HepG2 (cell line): ENCODE measurements around the gene MGLL. TPM values are rescaled to one million over a fixed set of nuclear protein-coding genes. Genes with fewer than 3 reads are reported as not detected.

Experiments
- ATAC-seq: fragments of 200-7000 bp; cut with Tn5 transposase; 3 replicates; pipeline ENCODE4 v1.9.1; 2020; ENCODE audit warnings: mild to moderate bottlenecking, moderate library complexity
- BruUV-seq: library from RNA; stranded (reverse); fragments of 400-500 nt; replicated peaks from 2 replicates; lab custom pipeline; 2021; lab: Mats Ljungman, UMichigan
- CTCF ChIA-PET: fragments of 300-600 bp; formaldehyde crosslinking; extraction: SDS; loops from one replicate; lab custom pipeline; 2021; ENCODE audit warnings: low total read pairs, inconsistent platforms, low intra/inter-chr PET ratio; lab: Yijun Ruan, JAX
- POLR2A ChIA-PET: fragments of 350-600 bp; sonication (Branson Sonifier 250); formaldehyde crosslinking; loops from one replicate; lab custom pipeline; 2020; ENCODE audit warnings: antibody characterized with exemption, inconsistent platforms; lab: Yijun Ruan, JAX
- DNase-seq: peaks from one replicate; pipeline ENCODE4 v3.0.0-alpha.2; 2015; ENCODE audit warnings: low spot score
- FAIRE-seq: peaks from 3 replicates; lab custom pipeline; 2011; peaks lifted over from hg19 to GRCh38; lab: Jason Lieb, UNC
- H2AFZ ChIP-seq: one replicate; pipeline ENCODE4 v1.6.1; 2011; ENCODE audit warnings: low read length, inconsistent platforms
- H3K27ac ChIP-seq: fragments of 300-600 bp; 3 replicates; pipeline ENCODE4 v1.8.0; 2011; ENCODE audit warnings: mixed run types, mild to moderate bottlenecking, mixed read lengths, low read length, inconsistent platforms; ENCODE audit not compliant: insufficient read depth; ENCODE audit errors: extremely low read length
- H3K27me3 ChIP-seq, 2 experiments: fragments of 200-600 bp in 1 of 2; 2 replicates in 1 of 2; 3 replicates in 1 of 2; pipeline versions ENCODE4 v1.6.0 to v1.8.0; 2011; ENCODE audit warnings: low read length in 2 of 2, mild to moderate bottlenecking in 2 of 2, moderate library complexity in 2 of 2, inconsistent platforms in 1 of 2; ENCODE audit not compliant: insufficient read depth in 2 of 2, control insufficient read depth in 1 of 2
- H3K36me3 ChIP-seq, 2 experiments: fragments of 200-600 bp in 1 of 2; replicated peaks in 1 of 2; 2 replicates in 1 of 2; 3 replicates in 1 of 2; pipeline versions ENCODE4 v1.5.1 to v1.8.0; 2011; ENCODE audit warnings: low read length in 2 of 2, inconsistent platforms in 1 of 2; ENCODE audit not compliant: insufficient read depth in 2 of 2, control insufficient read depth in 1 of 2
- H3K4me1 ChIP-seq: 2 replicates; pipeline ENCODE4 v1.5.1; 2012; ENCODE audit warnings: low read length, inconsistent platforms; ENCODE audit not compliant: insufficient read depth
- H3K4me2 ChIP-seq: 2 replicates; pipeline ENCODE4 v1.6.0; 2011; ENCODE audit warnings: low read depth, low read length, inconsistent platforms
- H3K4me3 ChIP-seq, 3 experiments: fragments of 200-600 bp in 1 of 3; sonication (generic), shearing (Covaris generic) in 1 of 3; replicated peaks in 1 of 3; 2 replicates each; pipeline ENCODE4 v1.5.1; 2011 to 2016; ENCODE audit warnings: low read length in 3 of 3, inconsistent platforms in 2 of 3, low read depth in 2 of 3, mild to moderate bottlenecking in 2 of 3, control low read depth in 1 of 3, mixed read lengths in 1 of 3; ENCODE audit not compliant: insufficient read depth in 1 of 3
- H3K79me2 ChIP-seq: one replicate; pipeline ENCODE4 v1.6.1; 2011; ENCODE audit warnings: low read length, inconsistent platforms; ENCODE audit not compliant: insufficient read depth
- H3K9ac ChIP-seq: 2 replicates; pipeline ENCODE4 v1.6.0; 2011; ENCODE audit warnings: mild to moderate bottlenecking, low read depth, low read length, inconsistent platforms; ENCODE audit not compliant: insufficient read depth
- H3K9me3 ChIP-seq: 2 replicates; pipeline ENCODE4 v1.5.1; 2012; ENCODE audit warnings: mild to moderate bottlenecking, low read length
- H4K20me1 ChIP-seq: 2 replicates; pipeline ENCODE4 v1.6.0; 2011; ENCODE audit warnings: inconsistent platforms, mild to moderate bottlenecking, low read length, moderate library complexity; ENCODE audit not compliant: insufficient read depth
- IRX3 ChIP-seq: sonication (generic); formaldehyde crosslinking; IDR thresholded peaks from 2 replicates; pipeline ENCODE4 v1.8.1; 2023; ENCODE audit warnings: mild to moderate bottlenecking, low read depth, missing genetic modification reagents, borderline replicate concordance
- MYC ChIP-seq: sonication (generic); formaldehyde crosslinking; IDR thresholded peaks from 2 replicates; pipeline ENCODE4 v1.9.0; 2021; ENCODE audit warnings: missing genetic modification reagents, borderline replicate concordance
- RAD51 ChIP-seq: fragments of 450-650 bp; IDR thresholded peaks from 2 replicates; pipeline ENCODE4 v1.6.1; 2016; ENCODE audit warnings: borderline replicate concordance
- SALL2 ChIP-seq: sonication (generic); formaldehyde crosslinking; IDR thresholded peaks from 2 replicates; pipeline ENCODE4 v1.8.1; 2023; ENCODE audit warnings: mild to moderate bottlenecking, missing genetic modification reagents, inconsistent platforms
- SIX4 ChIP-seq: sonication (generic); formaldehyde crosslinking; IDR thresholded peaks from 2 replicates; pipeline ENCODE4 v1.4.0; 2020; ENCODE audit warnings: missing genetic modification reagents
- SMYD3 ChIP-seq: sonication (generic); formaldehyde crosslinking; IDR thresholded peaks from 2 replicates; pipeline ENCODE4 v1.8.1; 2023; ENCODE audit warnings: mild to moderate bottlenecking, missing genetic modification reagents
- TGIF2 ChIP-seq: IDR thresholded peaks from 2 replicates; pipeline ENCODE4 v1.6.1; 2016; ENCODE audit warnings: control low read depth, missing compliant biosample characterization
- ZBTB8A ChIP-seq: sonication (generic); formaldehyde crosslinking; IDR thresholded peaks from 2 replicates; pipeline ENCODE4 v1.4.0; 2020; ENCODE audit warnings: mild to moderate bottlenecking, low read depth, missing genetic modification reagents, borderline replicate concordance
- ZIK1 ChIP-seq: sonication (generic); formaldehyde crosslinking; IDR thresholded peaks from 2 replicates; pipeline ENCODE4 v1.5.0; 2020; ENCODE audit warnings: mild to moderate bottlenecking, low read depth, missing genetic modification reagents, borderline replicate concordance
- ZNF543 ChIP-seq: sonication (generic); formaldehyde crosslinking; IDR thresholded peaks from 2 replicates; pipeline ENCODE4 v1.4.0; 2020; ENCODE audit warnings: mild to moderate bottlenecking, missing genetic modification reagents
- ZNF629 ChIP-seq: sonication (generic); formaldehyde crosslinking; conservative IDR thresholded peaks from 2 replicates; pipeline ENCODE4 v1.5.0; 2020; ENCODE audit warnings: missing genetic modification reagents
- ZNF746 ChIP-seq: sonication (generic); formaldehyde crosslinking; IDR thresholded peaks from 2 replicates; pipeline ENCODE4 v1.8.0; 2022; ENCODE audit warnings: mild to moderate bottlenecking, missing genetic modification reagents
- ZNF841 ChIP-seq: sonication (generic); formaldehyde crosslinking; IDR thresholded peaks from 2 replicates; pipeline ENCODE4 v1.8.1; 2023; ENCODE audit warnings: missing genetic modification reagents, borderline replicate concordance
- WGBS: methylation state at CpG from one replicate; pipeline ENCODE4 v1.1.6; 2017; ENCODE audit warnings: low lambda C conversion rate; 5-methylcytosine and 5-hydroxymethylcytosine counted together
- in situ Hi-C: cut with HindIII; loops from 2 replicates; pipeline ENCODE4 v1.10.0; 2017; ENCODE audit warnings: low pct_unique_long_range_greater_than_20kb; ENCODE audit not compliant: extremely low pct_ligation_motif_present
- intact Hi-C: fragments of 100-400 bp; cut with micrococcal nuclease; formaldehyde crosslinking; loops from one replicate; pipeline ENCODE4 v1.10.0; 2022; ENCODE audit not compliant: unreplicated experiment
- polyA plus RNA-seq, 8 experiments: library from polyadenylated mRNA; depleted of rRNA in 3 of 8; stranded (reverse) in 7 of 8; unstranded in 1 of 8; fragments of >200 nt; fragmentation: Illumina TruSeq in 4 of 8; extraction: Trizol in 4 of 8; gene quantifications; 2 replicates each; pipeline versions ENCODE4 v1.2.1 to v1.2.3, GENCODE V29; 2011 to 2016; ENCODE audit warnings: low read depth in 4 of 8, missing spikeins in 1 of 8, mixed read lengths in 1 of 8; ENCODE audit not compliant: insufficient read depth in 1 of 8
- total RNA-seq, 5 experiments: library from RNA; depleted of rRNA; stranded (reverse); fragments of >200 nt; fragmentation: Illumina TruSeq; extraction: Trizol; gene quantifications; 2 replicates each; pipeline ENCODE4 v1.2.3, GENCODE V29; 2016; ENCODE audit warnings: low read depth in 1 of 5
- TF ChIP-seq, protein P1 (sequence below): sonication (generic); formaldehyde crosslinking; IDR thresholded peaks from 2 replicates; pipeline ENCODE4 v1.4.0; 2020; ENCODE audit warnings: missing genetic modification reagents

The MGLL gene
- total and polyA plus RNA-seq, 2 of the 13 experiments (the other 11 are each of a cell fraction or from before 2014, with no cell fraction given), result not detected

DNA sequence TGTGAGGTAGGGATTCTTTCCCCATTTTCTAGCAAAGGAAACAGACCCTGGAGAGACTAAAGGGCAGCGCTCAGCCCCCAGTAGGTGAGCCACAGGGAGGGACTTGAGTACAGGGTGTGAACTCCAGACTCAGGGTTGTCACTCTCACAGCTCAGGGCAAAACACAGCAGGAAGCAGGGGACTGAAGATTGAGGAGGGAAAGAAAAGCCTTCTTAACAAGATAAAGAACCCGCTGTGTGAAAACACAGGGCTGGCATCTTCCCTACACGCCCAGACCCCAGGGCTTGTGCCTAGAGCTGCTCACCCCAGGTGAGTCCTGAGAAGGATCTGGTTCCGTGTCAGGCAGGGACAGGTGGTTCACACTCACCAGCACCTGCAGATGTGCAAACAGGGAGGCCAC, 90.0 kb downstream of the MGLL start:
- intact Hi-C loops, result no loop called here
- no peaks in the 10 kb centered on the region for H4K20me1 ChIP-seq
- H3K27ac ChIP-seq, result no peak overlapping the region
- no peak for TF ChIP-seq RAD51
- ChIA-PET CTCF (no interaction called here), POLR2A (no interaction called here)
- H3K4me1 ChIP-seq, result no peaks in the 10 kb centered on the region
- H3K36me3 ChIP-seq, result no peaks in the 10 kb centered on the region
- H3K4me3 ChIP-seq, result no peak overlapping the region
- in situ Hi-C loops, result no loop called here
- no peak overlapping the region for H3K9ac ChIP-seq
- H3K79me2 ChIP-seq, result no peaks in the 10 kb centered on the region
- H3K9me3 ChIP-seq, result no peaks in the 10 kb centered on the region
- DNase-seq, result no peak
- H3K27me3 ChIP-seq, result peaks cover 2 to 25% of the 10 kb centered on the region in 2 experiments; a peak in 4 of 5 replicates
- no peak overlapping the region for H2AFZ ChIP-seq
- FAIRE-seq, result no peak
- WGBS, result 22% methylated on average over 4 of the region's 4 CpGs
- BruUV-seq, result no TSS peak
- no peak for ATAC-seq
- no peak overlapping the region for H3K4me2 ChIP-seq

DNA sequence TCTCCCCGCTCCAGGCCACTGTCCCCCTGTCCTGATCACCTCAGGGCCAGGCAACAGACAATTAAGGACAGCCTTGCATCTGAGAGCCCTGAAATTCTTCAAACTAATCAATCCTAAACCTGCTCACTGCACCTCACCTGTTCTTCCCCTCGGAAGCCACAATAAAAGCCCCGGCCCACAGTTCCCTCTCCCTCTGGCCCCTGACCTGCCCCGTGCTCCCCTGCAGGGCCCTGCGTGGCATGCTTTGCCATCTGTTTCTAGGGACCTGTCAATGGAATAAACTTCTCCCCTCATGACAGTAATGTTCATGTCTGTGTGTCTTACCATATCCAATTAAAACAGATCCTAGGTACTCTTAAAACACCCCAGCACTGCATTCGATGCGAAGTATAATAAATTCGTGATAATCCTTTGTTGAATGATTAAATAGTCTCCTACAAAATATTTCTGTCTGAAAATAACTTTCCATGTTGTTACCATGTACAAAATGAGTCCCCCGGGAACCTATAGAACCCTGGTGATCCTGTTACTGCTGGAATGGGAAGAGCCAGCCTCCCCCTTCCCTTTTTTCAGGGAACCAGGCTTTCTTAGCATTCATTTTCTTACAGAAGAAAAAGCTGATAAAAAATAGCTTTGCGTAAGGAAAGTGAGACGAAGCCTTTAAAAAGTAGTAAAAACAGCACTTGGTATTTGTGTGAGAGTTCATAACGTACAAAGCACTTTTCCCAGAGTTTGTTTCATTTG, 90.6 kb downstream of the MGLL start:
- no peak overlapping the region for H3K4me3 ChIP-seq
- H3K9me3 ChIP-seq, result no peaks in the 10 kb centered on the region
- H3K9ac ChIP-seq, result no peak overlapping the region
- ATAC-seq (no peak), DNase-seq (no peak), FAIRE-seq (no peak)
- H3K4me1 ChIP-seq, result no peaks in the 10 kb centered on the region
- no peaks in the 10 kb centered on the region for H4K20me1 ChIP-seq
- H3K4me2 ChIP-seq, result no peak overlapping the region
- no peak overlapping the region for H2AFZ ChIP-seq
- peaks cover 2 to 25% of the 10 kb centered on the region in 2 experiments; a peak in 4 of 5 replicates for H3K27me3 ChIP-seq
- H3K27ac ChIP-seq, result no peak overlapping the region
- intact Hi-C loops, result no loop called here
- no TSS peak for BruUV-seq
- ChIA-PET POLR2A (no interaction called here), CTCF (no interaction called here)
- H3K36me3 ChIP-seq, result no peaks in the 10 kb centered on the region
- in situ Hi-C loops, result no loop called here
- no peaks in the 10 kb centered on the region for H3K79me2 ChIP-seq
- 28% methylated on average over 12 of the region's 12 CpGs for WGBS
- TF ChIP-seq TGIF2 (CRISPR knock-in tag) (no peak), ZIK1 (CRISPR knock-in tag) (no peak), MYC (CRISPR knock-in tag) (no peak), ZNF746 (no peak), IRX3 (CRISPR knock-in tag) (no peak), ZNF543 (CRISPR knock-in tag) (no peak), ZBTB8A (CRISPR knock-in tag) (no peak), ZNF629 (CRISPR knock-in tag) (no peak), SIX4 (no peak), SALL2 (CRISPR knock-in tag) (no peak), ZNF841 (CRISPR knock-in tag) (no peak), SMYD3 (CRISPR knock-in tag) (no peak)
- TF ChIP-seq, protein P1, sequence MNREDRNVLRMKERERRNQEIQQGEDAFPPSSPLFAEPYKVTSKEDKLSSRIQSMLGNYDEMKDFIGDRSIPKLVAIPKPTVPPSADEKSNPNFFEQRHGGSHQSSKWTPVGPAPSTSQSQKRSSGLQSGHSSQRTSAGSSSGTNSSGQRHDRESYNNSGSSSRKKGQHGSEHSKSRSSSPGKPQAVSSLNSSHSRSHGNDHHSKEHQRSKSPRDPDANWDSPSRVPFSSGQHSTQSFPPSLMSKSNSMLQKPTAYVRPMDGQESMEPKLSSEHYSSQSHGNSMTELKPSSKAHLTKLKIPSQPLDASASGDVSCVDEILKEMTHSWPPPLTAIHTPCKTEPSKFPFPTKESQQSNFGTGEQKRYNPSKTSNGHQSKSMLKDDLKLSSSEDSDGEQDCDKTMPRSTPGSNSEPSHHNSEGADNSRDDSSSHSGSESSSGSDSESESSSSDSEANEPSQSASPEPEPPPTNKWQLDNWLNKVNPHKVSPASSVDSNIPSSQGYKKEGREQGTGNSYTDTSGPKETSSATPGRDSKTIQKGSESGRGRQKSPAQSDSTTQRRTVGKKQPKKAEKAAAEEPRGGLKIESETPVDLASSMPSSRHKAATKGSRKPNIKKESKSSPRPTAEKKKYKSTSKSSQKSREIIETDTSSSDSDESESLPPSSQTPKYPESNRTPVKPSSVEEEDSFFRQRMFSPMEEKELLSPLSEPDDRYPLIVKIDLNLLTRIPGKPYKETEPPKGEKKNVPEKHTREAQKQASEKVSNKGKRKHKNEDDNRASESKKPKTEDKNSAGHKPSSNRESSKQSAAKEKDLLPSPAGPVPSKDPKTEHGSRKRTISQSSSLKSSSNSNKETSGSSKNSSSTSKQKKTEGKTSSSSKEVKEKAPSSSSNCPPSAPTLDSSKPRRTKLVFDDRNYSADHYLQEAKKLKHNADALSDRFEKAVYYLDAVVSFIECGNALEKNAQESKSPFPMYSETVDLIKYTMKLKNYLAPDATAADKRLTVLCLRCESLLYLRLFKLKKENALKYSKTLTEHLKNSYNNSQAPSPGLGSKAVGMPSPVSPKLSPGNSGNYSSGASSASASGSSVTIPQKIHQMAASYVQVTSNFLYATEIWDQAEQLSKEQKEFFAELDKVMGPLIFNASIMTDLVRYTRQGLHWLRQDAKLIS (CRISPR knock-in tag), result no peak
